Measurements from ENCODE around the gene PRND. TPM values are rescaled to one million over a fixed set of nuclear protein-coding genes. Genes with fewer than 3 reads are reported as not detected.

Gene PRND
- total and polyA plus RNA-seq, 2 donors (not counting 1 experiment from before 2014, with no cell fraction given) = not detected

GRCh38 chr20:4708036-4708435 lies 13.7 kb upstream of the PRND start:
- no peak for DNase-seq (ENCODE audit: low read depth in 2 of 2)
- Histone ChIP-seq H3K36me3 (ENCODE audit: control insufficient read depth, insufficient read depth, low read length) (no peaks in the 10 kb centered on the region), H3K4me3 (replicated peaks in 1 of 4; ENCODE audit: control extremely low read depth in 1 of 4, insufficient read depth in 1 of 4, low read depth in 3 of 4, low read length in 4 of 4) (no peak overlapping the region), H3K4me2 (ENCODE audit: extremely low read depth, insufficient read depth, low read length) (no peak overlapping the region), H2AFZ (ENCODE audit: low read length) (no peak overlapping the region), H4K20me1 (ENCODE audit: control insufficient read depth, extremely low read depth, insufficient read depth, low read length) (no peaks in the 10 kb centered on the region), H3K27me3 (ENCODE audit: control insufficient read depth, insufficient read depth, low read length) (peaks cover 3% of the 10 kb centered on the region), H3K9me3 (ENCODE audit: control insufficient read depth, insufficient read depth, low read depth, low read length) (no peaks in the 10 kb centered on the region), H3K4me1 (ENCODE audit: control insufficient read depth, extremely low read depth, insufficient read depth, low read length) (peaks cover 3% of the 10 kb centered on the region), H3K79me2 (ENCODE audit: control insufficient read depth, insufficient read depth, low read length) (no peaks in the 10 kb centered on the region), H3K27ac (ENCODE audit: insufficient read depth, low read length) (no peak overlapping the region), H3K9ac (ENCODE audit: insufficient read depth, low read length) (no peak overlapping the region)
- TF ChIP-seq EZH2 (IDR thresholded peaks at IDR 0.05; ENCODE audit: low read length, missing control alignments) (no peak), CTCF (conservative IDR thresholded peaks at IDR 0.05 in 1 of 2, IDR thresholded peaks at IDR 0.05 in 1 of 2; ENCODE audit: low read depth in 1 of 2, low read length in 2 of 2) (no peak)

GRCh38 chr20:4708856-4709255 lies 12.9 kb upstream of the PRND start:
- Histone ChIP-seq H3K9ac (ENCODE audit: insufficient read depth, low read length) (no peak overlapping the region), H3K9me3 (ENCODE audit: control insufficient read depth, insufficient read depth, low read depth, low read length) (no peaks in the 10 kb centered on the region), H3K27ac (ENCODE audit: insufficient read depth, low read length) (no peak overlapping the region), H3K4me1 (ENCODE audit: control insufficient read depth, extremely low read depth, insufficient read depth, low read length) (peaks cover 3% of the 10 kb centered on the region), H3K36me3 (ENCODE audit: control insufficient read depth, insufficient read depth, low read length) (no peaks in the 10 kb centered on the region), H3K27me3 (ENCODE audit: control insufficient read depth, insufficient read depth, low read length) (peaks cover 3% of the 10 kb centered on the region), H2AFZ (ENCODE audit: low read length) (no peak overlapping the region), H3K79me2 (ENCODE audit: control insufficient read depth, insufficient read depth, low read length) (no peaks in the 10 kb centered on the region), H4K20me1 (ENCODE audit: control insufficient read depth, extremely low read depth, insufficient read depth, low read length) (no peaks in the 10 kb centered on the region), H3K4me2 (ENCODE audit: extremely low read depth, insufficient read depth, low read length) (no peak overlapping the region), H3K4me3 (replicated peaks in 1 of 4; ENCODE audit: control extremely low read depth in 1 of 4, insufficient read depth in 1 of 4, low read depth in 3 of 4, low read length in 4 of 4) (no peak overlapping the region)
- TF ChIP-seq EZH2 (IDR thresholded peaks at IDR 0.05; ENCODE audit: low read length, missing control alignments) (no peak), CTCF (conservative IDR thresholded peaks at IDR 0.05 in 1 of 2, IDR thresholded peaks at IDR 0.05 in 1 of 2; ENCODE audit: low read depth in 1 of 2, low read length in 2 of 2) (no peak)
- no peak for DNase-seq (ENCODE audit: low read depth in 2 of 2)

GRCh38 chr20:4709261-4710105 lies 12.2 kb upstream of the PRND start:
- DNase-seq (ENCODE audit: low read depth in 2 of 2) = no peak
- no peak overlapping the region for H3K27ac ChIP-seq (ENCODE audit: insufficient read depth, low read length)
- H2AFZ ChIP-seq (ENCODE audit: low read length) = no peak overlapping the region
- no peaks in the 10 kb centered on the region for H3K4me1 ChIP-seq (ENCODE audit: control insufficient read depth, extremely low read depth, insufficient read depth, low read length)
- H3K9me3 ChIP-seq (ENCODE audit: control insufficient read depth, insufficient read depth, low read depth, low read length) = no peaks in the 10 kb centered on the region
- H3K4me3 ChIP-seq (replicated peaks in 1 of 4; ENCODE audit: control extremely low read depth in 1 of 4, insufficient read depth in 1 of 4, low read depth in 3 of 4, low read length in 4 of 4) = no peak overlapping the region
- no peaks in the 10 kb centered on the region for H3K79me2 ChIP-seq (ENCODE audit: control insufficient read depth, insufficient read depth, low read length)
- H3K9ac ChIP-seq (ENCODE audit: insufficient read depth, low read length) = no peak overlapping the region
- no peaks in the 10 kb centered on the region for H3K36me3 ChIP-seq (ENCODE audit: control insufficient read depth, insufficient read depth, low read length)
- H4K20me1 ChIP-seq (ENCODE audit: control insufficient read depth, extremely low read depth, insufficient read depth, low read length) = no peaks in the 10 kb centered on the region
- no peak overlapping the region for H3K4me2 ChIP-seq (ENCODE audit: extremely low read depth, insufficient read depth, low read length)
- TF ChIP-seq CTCF (conservative IDR thresholded peaks at IDR 0.05 in 1 of 2, IDR thresholded peaks at IDR 0.05 in 1 of 2; ENCODE audit: low read depth in 1 of 2, low read length in 2 of 2) = no peak
- no peak for TF ChIP-seq EZH2 (IDR thresholded peaks at IDR 0.05; ENCODE audit: low read length, missing control alignments)
- H3K27me3 ChIP-seq (ENCODE audit: control insufficient read depth, insufficient read depth, low read length) = peaks cover 5% of the 10 kb centered on the region
